NCI-H1930 (cell line): ENCODE measurements around the gene PYY.
"Not testable (repeated sequence)": the region's sequence is repeated elsewhere in the genome, so short reads cannot be mapped to it uniquely, and the experiment has no call there.

Source experiments
- DNase-seq, 2 experiments: peaks; one replicate each; lab custom pipeline; 2025; lab: John Stamatoyannopoulos, UW

The PYY gene

GRCh38 chr17:43978078-43978477 lies 24.3 kb upstream of the PYY start:
- no peak for DNase-seq

- DNase-seq, result no peak
Measured at GRCh38 chr17:43976963-43977837, 23.5 kb upstream of the PYY start.

- DNase-seq, result no peak
Measured at GRCh38 chr17:43975898-43976297, 22.2 kb upstream of the PYY start.

- no peak for DNase-seq
Measured at GRCh38 chr17:43974382-43975266, 20.9 kb upstream of the PYY start.

- DNase-seq, result not testable (repeated sequence)
Measured at GRCh38 chr17:43972444-43973212, 18.9 kb upstream of the PYY start.

GRCh38 chr17:43971436-43971835 lies 17.7 kb upstream of the PYY start:
- DNase-seq, result not testable (repeated sequence)

- no peak for DNase-seq
Measured at GRCh38 chr17:43970366-43970765, 16.6 kb upstream of the PYY start.

GRCh38 chr17:43967251-43967875 lies 13.6 kb upstream of the PYY start:
- DNase-seq, result no peak

GRCh38 chr17:43966276-43966675 lies 12.5 kb upstream of the PYY start:
- no peak for DNase-seq

- no peak for DNase-seq
Measured at GRCh38 chr17:43962479-43962878, 8.7 kb upstream of the PYY start.

- no peak for DNase-seq
Measured at GRCh38 chr17:43961954-43962353, 8.2 kb upstream of the PYY start.

GRCh38 chr17:43961292-43961691 lies 7.6 kb upstream of the PYY start:
- not testable (repeated sequence) for DNase-seq

GRCh38 chr17:43958748-43959352 lies 5.1 kb upstream of the PYY start:
- DNase-seq, result no peak

GRCh38 chr17:43956222-43956621 lies 2.5 kb upstream of the PYY start:
- no peak for DNase-seq

GRCh38 chr17:43952724-43953666 lies 745 bp downstream of the PYY start:
- peak; percentile 46 to 65 for DNase-seq

- DNase-seq, result no peak
Measured at GRCh38 chr17:43952351-43952723, 1.4 kb downstream of the PYY start.

GRCh38 chr17:43951750-43952149 lies 2.0 kb downstream of the PYY start:
- DNase-seq, result no peak

- no peak for DNase-seq
Measured at GRCh38 chr17:43950554-43950953, 3.2 kb downstream of the PYY start.

- no peak for DNase-seq
Measured at GRCh38 chr17:43949781-43950180, 4.0 kb downstream of the PYY start.

GRCh38 chr17:43946781-43947180 lies 7.0 kb downstream of the PYY start:
- DNase-seq, result no peak
